Neural progenitor cell (in vitro differentiated cells): ENCODE measurements around the gene CSTF2T. TPM values are rescaled to one million over a fixed set of nuclear protein-coding genes. Genes with fewer than 3 reads are reported as not detected.
A peak's percentile ranks its signal among the peaks of the same experiment; 100 is the strongest.

Source experiments
- DNase-seq: peaks from one replicate; pipeline ENCODE4 v3.0.0-alpha.2; 2016; ENCODE audit warnings: low spot score
- H2AFZ ChIP-seq: fragments of 200-600 bp; sonication (generic); replicated peaks from 2 replicates; pipeline ENCODE4 v1.6.1; 2016; ENCODE audit warnings: antibody characterized with exemption
- H3F3A ChIP-seq: fragments of 200-600 bp; sonication (generic); 2 replicates; pipeline ENCODE4 v1.6.1; 2016; ENCODE audit warnings: antibody characterized with exemption, low read depth
- H3K27ac ChIP-seq: fragments of 200-600 bp; sonication (generic); 2 replicates; pipeline ENCODE4 v1.5.1; 2016; ENCODE audit warnings: mild to moderate bottlenecking
- H3K27me3 ChIP-seq: fragments of 200-600 bp; sonication (generic); 2 replicates; pipeline ENCODE4 v1.6.1; 2016; ENCODE audit warnings: mild to moderate bottlenecking, moderate library complexity
- H3K36me3 ChIP-seq: fragments of 200-600 bp; sonication (generic); 2 replicates; pipeline ENCODE4 v1.5.1; 2016
- H3K4me1 ChIP-seq: fragments of 200-600 bp; sonication (generic); 2 replicates; pipeline ENCODE4 v1.6.1; 2016; ENCODE audit warnings: mixed run types
- H3K4me2 ChIP-seq: fragments of 200-600 bp; sonication (generic); 2 replicates; pipeline ENCODE4 v1.6.1; 2016
- H3K4me3 ChIP-seq: fragments of 200-600 bp; sonication (generic); 2 replicates; pipeline ENCODE4 v1.5.1; 2016
- H3K79me2 ChIP-seq: fragments of 200-600 bp; sonication (generic); 2 replicates; pipeline ENCODE4 v1.6.1; 2016; ENCODE audit warnings: low read depth
- H3K9ac ChIP-seq: fragments of 200-600 bp; sonication (generic); 2 replicates; pipeline ENCODE4 v1.6.1; 2016
- H3K9me3 ChIP-seq: fragments of 200-600 bp; sonication (generic); 2 replicates; pipeline ENCODE4 v1.5.1; 2016; ENCODE audit warnings: low read depth
- H4K20me1 ChIP-seq: fragments of 200-600 bp; sonication (generic); 2 replicates; pipeline ENCODE4 v1.6.1; 2016; ENCODE audit warnings: low read depth
- H3K27ac Mint-ChIP-seq: 3 replicates; pipeline ENCODE4 v1.8.0; 2021; ENCODE audit warnings: mixed read lengths
- H3K27me3 Mint-ChIP-seq: 2 replicates; pipeline ENCODE4 v1.8.0; 2022; ENCODE audit warnings: low read depth, mild to moderate bottlenecking, inconsistent platforms, moderate library complexity, mixed read lengths; ENCODE audit not compliant: insufficient read depth
- H3K36me3 Mint-ChIP-seq: 3 replicates; pipeline ENCODE4 v1.8.0; 2021; ENCODE audit warnings: mixed read lengths
- H3K4me1 Mint-ChIP-seq: 3 replicates; pipeline ENCODE4 v1.8.0; 2021; ENCODE audit warnings: mixed read lengths
- H3K4me3 Mint-ChIP-seq: 3 replicates; pipeline ENCODE4 v1.8.0; 2021; ENCODE audit warnings: mild to moderate bottlenecking, moderate library complexity, mixed read lengths
- H3K9me3 Mint-ChIP-seq: 3 replicates; pipeline ENCODE4 v1.8.0; 2020; ENCODE audit warnings: mixed read lengths
- EZH2 ChIP-seq: fragments of 200-600 bp; sonication (generic); IDR thresholded peaks from 2 replicates; pipeline ENCODE4 v1.6.1; 2017; ENCODE audit warnings: antibody characterized with exemption, mild to moderate bottlenecking, moderate library complexity
- EZH2phosphoT487 ChIP-seq: fragments of 200-600 bp; sonication (generic); IDR thresholded peaks from 2 replicates; pipeline ENCODE4 v1.6.1; 2017; ENCODE audit warnings: antibody characterized with exemption
- total RNA-seq: library from RNA; depleted of rRNA; stranded (reverse); fragments of >200 nt; gene quantifications from 2 replicates; pipeline ENCODE4 v1.2.3, GENCODE V29; 2015; ENCODE audit warnings: low replicate concordance
- TF ChIP-seq, protein P1 (sequence below): fragments of 200-600 bp; sonication (generic); IDR thresholded peaks from 2 replicates; pipeline ENCODE4 v1.5.1; 2017; ENCODE audit warnings: antibody characterized with exemption, mild to moderate bottlenecking

The CSTF2T gene
- total RNA-seq, 1 donor from 2014 or later = 53.7 TPM

DNA sequence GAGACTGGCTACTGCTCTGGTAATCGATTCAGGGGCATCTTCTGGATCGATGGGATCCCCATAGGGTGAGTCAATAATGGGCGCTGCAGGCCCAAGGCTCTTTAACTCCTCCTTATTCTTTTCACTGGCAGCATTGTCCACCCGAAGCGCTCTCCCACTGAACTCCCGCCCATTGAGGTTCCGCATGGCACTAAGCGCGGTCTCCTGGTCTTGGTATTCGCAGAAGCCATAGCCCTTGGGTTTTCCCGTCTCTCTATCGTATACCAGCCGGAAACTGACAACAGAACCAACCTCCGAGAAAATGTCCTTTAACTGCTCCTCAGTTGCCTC, 285 bp downstream of the CSTF2T start:
- Histone ChIP-seq H3K9me3 (no peaks in the 10 kb centered on the region), H4K20me1 (peaks cover 12% of the 10 kb centered on the region), H3K27me3 (no peaks in the 10 kb centered on the region), H3K4me2 (peak overlapping the region; percentile 99), H3K79me2 (peaks cover 52% of the 10 kb centered on the region), H3F3A (peaks cover 17% of the 10 kb centered on the region), H3K4me1 (peaks cover 44% of the 10 kb centered on the region), H3K9ac (peak overlapping the region; percentile 97), H3K4me3 (peak overlapping the region; percentile 99), H2AFZ (peak overlapping the region; percentile 100), H3K27ac (peak overlapping the region; percentile 99), H3K36me3 (peaks cover 11% of the 10 kb centered on the region)
- H3K27me3 Mint-ChIP-seq = peaks cover 6% of the 10 kb centered on the region
- TF ChIP-seq EZH2 (no peak), EZH2phosphoT487 (no peak)
- TF ChIP-seq, protein P1, sequence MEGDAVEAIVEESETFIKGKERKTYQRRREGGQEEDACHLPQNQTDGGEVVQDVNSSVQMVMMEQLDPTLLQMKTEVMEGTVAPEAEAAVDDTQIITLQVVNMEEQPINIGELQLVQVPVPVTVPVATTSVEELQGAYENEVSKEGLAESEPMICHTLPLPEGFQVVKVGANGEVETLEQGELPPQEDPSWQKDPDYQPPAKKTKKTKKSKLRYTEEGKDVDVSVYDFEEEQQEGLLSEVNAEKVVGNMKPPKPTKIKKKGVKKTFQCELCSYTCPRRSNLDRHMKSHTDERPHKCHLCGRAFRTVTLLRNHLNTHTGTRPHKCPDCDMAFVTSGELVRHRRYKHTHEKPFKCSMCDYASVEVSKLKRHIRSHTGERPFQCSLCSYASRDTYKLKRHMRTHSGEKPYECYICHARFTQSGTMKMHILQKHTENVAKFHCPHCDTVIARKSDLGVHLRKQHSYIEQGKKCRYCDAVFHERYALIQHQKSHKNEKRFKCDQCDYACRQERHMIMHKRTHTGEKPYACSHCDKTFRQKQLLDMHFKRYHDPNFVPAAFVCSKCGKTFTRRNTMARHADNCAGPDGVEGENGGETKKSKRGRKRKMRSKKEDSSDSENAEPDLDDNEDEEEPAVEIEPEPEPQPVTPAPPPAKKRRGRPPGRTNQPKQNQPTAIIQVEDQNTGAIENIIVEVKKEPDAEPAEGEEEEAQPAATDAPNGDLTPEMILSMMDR = no peak
- H3K27ac Mint-ChIP-seq = peak overlapping the region; percentile 100
- H3K36me3 Mint-ChIP-seq = peaks cover 22% of the 10 kb centered on the region
- H3K9me3 Mint-ChIP-seq = no peaks in the 10 kb centered on the region
- peak overlapping the region; percentile 99 for H3K4me3 Mint-ChIP-seq
- H3K4me1 Mint-ChIP-seq = peaks cover 33% of the 10 kb centered on the region
- peak; percentile 73 for DNase-seq

DNA sequence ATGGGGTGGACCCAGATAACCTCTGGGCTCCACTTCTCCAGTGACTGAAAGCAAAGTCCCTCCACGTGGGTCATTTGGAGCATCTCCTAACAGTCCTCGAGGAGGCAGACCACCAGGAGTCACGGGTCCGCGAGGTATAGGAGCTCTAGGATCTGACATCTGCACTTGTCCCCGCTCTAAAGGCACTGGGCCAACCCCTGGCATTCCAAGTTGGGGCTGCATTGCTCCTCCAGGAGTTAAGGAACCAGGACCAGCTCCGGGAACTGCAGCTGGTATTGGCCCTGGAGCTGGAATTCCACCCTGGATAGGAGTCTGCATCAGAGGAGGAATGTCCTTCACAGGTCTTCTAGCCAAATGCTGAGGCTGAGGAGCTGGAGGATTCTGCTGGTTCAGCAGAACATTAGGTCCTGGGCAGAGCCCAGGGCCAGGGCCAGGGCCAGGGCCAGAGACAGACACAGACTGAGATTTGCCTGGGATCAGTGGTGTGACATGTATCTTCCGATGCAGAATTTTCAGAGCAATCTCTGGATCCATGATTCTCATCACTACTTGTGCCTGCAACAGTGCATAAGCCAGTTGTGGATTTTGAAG, 827 bp downstream of the CSTF2T start:
- no peak for DNase-seq
- Histone ChIP-seq H3K27ac (peak overlapping the region; percentile 99), H3K9ac (peak overlapping the region; percentile 97), H3K27me3 (no peaks in the 10 kb centered on the region), H3K9me3 (no peaks in the 10 kb centered on the region), H3K4me1 (peaks cover 44% of the 10 kb centered on the region), H3K36me3 (peaks cover 11% of the 10 kb centered on the region), H4K20me1 (peaks cover 12% of the 10 kb centered on the region), H3K79me2 (peaks cover 52% of the 10 kb centered on the region), H2AFZ (no peak overlapping the region), H3K4me2 (peak overlapping the region; percentile 99), H3K4me3 (peak overlapping the region; percentile 99), H3F3A (peaks cover 17% of the 10 kb centered on the region)
- no peaks in the 10 kb centered on the region for H3K9me3 Mint-ChIP-seq
- peak overlapping the region; percentile 99 for H3K4me3 Mint-ChIP-seq
- H3K36me3 Mint-ChIP-seq = peaks cover 22% of the 10 kb centered on the region
- peak overlapping the region; percentile 100 for H3K27ac Mint-ChIP-seq
- TF ChIP-seq EZH2phosphoT487 (no peak), EZH2 (no peak)
- TF ChIP-seq, protein P1 = no peak
- peaks cover 6% of the 10 kb centered on the region for H3K27me3 Mint-ChIP-seq
- H3K4me1 Mint-ChIP-seq = peaks cover 33% of the 10 kb centered on the region

DNA sequence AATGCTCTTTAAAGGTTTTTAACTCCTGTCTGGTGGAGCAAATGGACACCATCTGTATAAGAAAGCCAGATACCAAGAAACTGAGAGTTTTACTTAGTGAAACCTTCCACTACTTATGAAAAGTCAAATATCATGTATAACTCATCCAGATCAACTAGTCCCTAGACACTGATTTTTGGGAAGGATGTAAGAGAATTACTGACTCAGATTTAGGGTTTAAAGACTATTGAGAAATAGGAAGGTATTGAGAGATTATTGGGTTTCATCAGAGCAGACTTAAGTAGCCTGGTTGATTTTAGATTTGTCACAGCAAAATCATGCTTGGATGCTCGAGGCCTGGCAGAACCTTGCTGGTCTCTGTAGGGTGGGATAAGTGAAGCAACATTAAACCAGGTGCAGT, 3.1 kb downstream of the CSTF2T start:
- H3K27ac ChIP-seq = no peak overlapping the region
- TF ChIP-seq, protein P1 = no peak
- TF ChIP-seq EZH2 (no peak), EZH2phosphoT487 (no peak)
- peaks cover 12% of the 10 kb centered on the region for H4K20me1 ChIP-seq
- Mint-ChIP-seq H3K27ac (no peak overlapping the region), H3K4me3 (no peak overlapping the region), H3K4me1 (peaks cover 33% of the 10 kb centered on the region), H3K9me3 (no peaks in the 10 kb centered on the region), H3K36me3 (peaks cover 22% of the 10 kb centered on the region), H3K27me3 (peaks cover 6% of the 10 kb centered on the region)
- no peak for DNase-seq
- H2AFZ ChIP-seq = no peak overlapping the region
- peaks cover 52% of the 10 kb centered on the region for H3K79me2 ChIP-seq
- peaks cover 11% of the 10 kb centered on the region for H3K36me3 ChIP-seq
- H3K4me3 ChIP-seq = peak overlapping the region; percentile 99
- no peaks in the 10 kb centered on the region for H3K27me3 ChIP-seq
- peaks cover 22% of the 10 kb centered on the region for H3F3A ChIP-seq
- H3K9ac ChIP-seq = peak overlapping the region; percentile 29
- H3K4me2 ChIP-seq = peak overlapping the region; percentile 99
- peaks cover 44% of the 10 kb centered on the region for H3K4me1 ChIP-seq
- no peaks in the 10 kb centered on the region for H3K9me3 ChIP-seq
